GM18519 (cell line): ENCODE results near the gene FCN2.

Source experiments
- ATAC-seq: cut with Tn5 transposase; IDR thresholded peaks from one replicate; pipeline ENCODE4 v1.9.1; 2021; ENCODE audit warnings: mild to moderate bottlenecking, moderate library complexity; ENCODE audit not compliant: unreplicated experiment, low FRiP score

Gene FCN2

GRCh38 chr9:134880484-134881312, at the start of gene FCN2:
Gene FCN2 (plus strand): TSS chr9:134880810. CDS start chr9:134880822, 12 bp downstream.
- ATAC-seq: no peak

GRCh38 chr9:134830926-134831720, 49.5 kb upstream of the FCN2 start:
- no peak for ATAC-seq

DNA sequence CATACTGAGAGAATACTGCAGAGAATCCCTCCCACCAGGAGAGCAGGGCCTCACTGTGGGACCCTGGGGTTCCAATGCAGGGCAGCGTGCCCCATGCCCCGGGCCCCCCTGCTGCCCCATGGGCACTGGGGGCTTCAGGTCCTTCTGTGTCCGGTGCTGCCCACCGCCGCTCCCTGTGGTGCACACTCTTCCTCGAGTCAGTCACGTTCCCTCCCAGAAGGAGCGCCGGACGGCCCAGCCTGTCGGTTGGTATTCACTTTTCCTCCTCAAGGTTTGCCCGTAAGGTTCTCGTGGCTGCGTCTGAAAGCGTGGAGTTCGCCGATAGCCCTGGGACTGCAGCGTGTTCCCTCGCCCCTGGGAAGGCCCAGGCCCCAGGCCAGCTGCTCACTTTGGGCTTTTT, 48.1 kb upstream of the FCN2 start:
- no peak for ATAC-seq

GRCh38 chr9:134833294-134833880, 47.2 kb upstream of the FCN2 start:
- no peak for ATAC-seq

DNA sequence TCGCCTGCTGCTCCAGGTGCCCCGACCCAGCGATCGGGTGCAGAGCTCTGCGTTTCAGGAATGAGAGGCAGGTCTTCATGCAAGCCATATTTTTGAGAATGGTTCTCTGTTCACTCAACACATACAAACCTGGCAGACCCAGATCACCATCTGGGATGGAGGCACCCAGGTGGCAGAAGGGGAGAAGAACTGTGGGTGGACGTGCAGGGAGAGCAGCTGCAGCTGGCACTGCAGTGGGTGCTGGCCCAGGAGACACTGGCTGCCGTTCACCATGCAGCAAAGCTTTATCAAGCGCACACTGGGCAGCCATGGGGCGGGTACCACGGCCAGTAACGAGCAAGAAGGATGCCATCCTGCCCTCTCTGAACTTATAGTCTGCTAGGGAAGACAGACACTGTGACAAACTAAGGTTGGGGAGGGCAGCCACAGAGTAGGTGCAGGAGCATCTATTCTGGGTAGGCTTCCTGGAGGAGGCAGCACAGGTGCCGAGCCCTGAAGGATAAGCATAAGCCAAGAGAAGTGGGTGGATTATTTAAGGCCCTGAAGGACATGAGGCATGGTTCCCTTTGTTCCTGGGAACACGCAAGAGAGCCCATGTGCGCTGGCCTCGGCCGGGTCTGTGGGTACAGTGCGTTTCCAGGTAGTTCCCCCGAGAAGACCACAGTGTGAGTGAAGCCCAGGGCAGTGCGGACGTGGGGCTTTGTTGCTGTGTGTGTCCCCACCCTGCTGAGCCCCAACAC, 46.2 kb upstream of the FCN2 start:
- ATAC-seq: no peak

GRCh38 chr9:134834957-134835419, 45.6 kb upstream of the FCN2 start:
- no peak for ATAC-seq

GRCh38 chr9:134835448-134835847, 45.2 kb upstream of the FCN2 start:
- no peak for ATAC-seq

DNA sequence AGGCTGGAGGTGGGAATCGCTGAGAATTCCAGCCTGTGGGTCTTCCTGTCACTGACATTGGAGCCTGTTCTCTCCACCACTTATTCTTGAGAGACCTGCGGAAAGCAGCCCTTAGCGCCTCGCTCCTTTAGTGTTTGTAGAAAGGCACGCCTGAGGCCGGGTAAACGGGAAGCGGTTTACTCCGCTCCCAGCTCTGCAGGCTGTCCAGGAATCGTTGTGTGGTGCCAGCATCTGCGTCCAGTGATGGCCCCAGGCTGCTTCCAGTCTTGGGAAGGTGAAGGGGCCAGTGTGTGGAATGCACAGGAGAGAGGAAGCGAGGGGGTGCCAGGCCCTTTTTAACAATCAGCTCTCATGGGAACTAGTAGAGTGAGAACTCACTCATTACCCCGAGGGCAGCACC, 44.6 kb upstream of the FCN2 start:
- no peak for ATAC-seq

DNA sequence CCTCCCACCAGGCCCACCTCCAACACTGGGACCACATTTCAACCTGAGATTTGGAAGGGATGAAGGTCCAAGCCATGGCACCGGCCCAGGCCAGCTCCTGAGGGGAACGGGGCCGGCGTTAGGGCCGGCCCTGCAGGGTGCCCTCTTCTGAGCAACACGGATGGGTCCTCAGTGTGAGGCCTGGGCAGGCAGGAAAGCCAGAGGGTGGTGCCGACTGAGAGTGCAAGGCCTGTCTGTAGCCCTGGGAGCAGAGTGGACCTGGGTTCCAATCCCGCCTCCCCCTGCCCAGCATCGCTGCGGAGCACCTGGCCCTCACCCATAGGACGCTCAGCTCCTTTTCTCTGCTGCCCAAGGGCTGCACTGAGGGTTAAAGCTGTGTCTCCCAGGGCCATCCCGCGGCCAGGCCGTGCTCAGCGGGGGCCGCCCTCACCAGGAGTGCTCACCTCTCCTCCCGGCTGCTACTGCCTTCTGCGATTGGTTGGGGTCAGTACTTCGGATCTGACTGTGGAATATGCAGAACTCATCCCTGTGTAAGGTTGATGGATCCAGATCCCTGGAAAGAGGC, 44.1 kb upstream of the FCN2 start:
- ATAC-seq: no peak

GRCh38 chr9:134837529-134837928, 43.1 kb upstream of the FCN2 start:
- no peak for ATAC-seq

- no peak for ATAC-seq
These were observed 41.8 kb upstream of the FCN2 start for GRCh38 chr9:134838651-134839454.

GRCh38 chr9:134839455-134840125, 41.0 kb upstream of the FCN2 start:
- ATAC-seq: no peak

DNA sequence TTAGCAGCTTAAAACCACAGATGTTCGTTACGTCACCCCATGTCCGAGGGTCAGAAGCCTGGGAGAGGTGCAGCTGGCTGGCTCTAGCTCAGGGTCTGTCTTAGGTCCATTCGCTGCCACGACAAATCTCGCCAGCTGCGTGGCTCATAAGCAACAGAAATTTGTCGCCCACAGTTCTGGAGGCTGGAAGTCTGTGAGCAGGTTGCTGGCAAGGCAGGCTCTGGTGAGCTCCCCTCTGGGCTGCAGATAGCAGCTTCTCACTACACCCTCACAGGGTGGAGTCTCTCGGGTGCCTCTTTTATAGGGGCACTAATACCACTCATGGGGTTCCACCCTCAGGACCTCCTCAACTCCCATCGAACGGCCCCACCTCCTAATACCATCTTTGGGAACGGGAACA, 40.1 kb upstream of the FCN2 start:
- no peak for ATAC-seq

- no peak for ATAC-seq
These were observed 39.3 kb upstream of the FCN2 start for GRCh38 chr9:134841180-134841904.

DNA sequence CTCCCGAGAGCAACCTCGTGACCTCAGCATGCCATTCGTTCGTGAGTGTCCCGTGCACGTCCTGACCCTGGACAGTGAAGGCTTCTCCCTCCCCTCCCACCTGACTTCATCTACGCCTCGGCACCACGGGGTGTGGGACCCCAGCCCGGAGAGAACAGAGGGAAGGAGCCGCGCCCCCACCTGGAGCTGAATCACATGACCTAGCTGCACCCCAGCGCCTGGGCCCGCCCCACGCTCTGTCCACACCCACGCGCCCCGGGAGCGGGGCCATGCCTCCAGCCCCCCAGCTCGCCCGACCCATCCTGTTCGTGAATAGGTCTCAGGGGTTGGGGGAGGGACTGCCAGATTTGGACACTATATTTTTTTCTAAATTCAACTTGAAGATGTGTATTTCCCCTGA, 38.3 kb upstream of the FCN2 start:
- no peak for ATAC-seq

DNA sequence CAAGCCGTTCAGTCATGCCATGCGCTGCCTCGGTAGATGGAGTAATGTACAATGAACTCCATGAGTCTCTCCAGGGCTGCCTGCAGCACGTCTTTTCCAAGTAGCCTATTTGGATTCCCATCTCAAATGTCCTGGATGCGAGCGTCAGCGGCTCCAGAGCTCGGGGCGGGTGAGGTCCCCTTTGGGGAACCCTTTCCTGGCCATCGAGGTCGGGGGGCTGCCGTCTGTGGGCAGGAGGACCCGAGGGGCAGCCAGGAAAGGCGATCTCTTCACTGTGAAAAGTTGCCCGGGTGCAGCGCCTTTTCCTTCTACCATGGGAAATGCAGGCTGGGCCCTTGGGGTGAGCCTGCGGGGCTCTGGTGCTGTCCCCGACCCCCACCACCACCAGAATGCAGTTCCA, 36.9 kb upstream of the FCN2 start:
- no peak for ATAC-seq

DNA sequence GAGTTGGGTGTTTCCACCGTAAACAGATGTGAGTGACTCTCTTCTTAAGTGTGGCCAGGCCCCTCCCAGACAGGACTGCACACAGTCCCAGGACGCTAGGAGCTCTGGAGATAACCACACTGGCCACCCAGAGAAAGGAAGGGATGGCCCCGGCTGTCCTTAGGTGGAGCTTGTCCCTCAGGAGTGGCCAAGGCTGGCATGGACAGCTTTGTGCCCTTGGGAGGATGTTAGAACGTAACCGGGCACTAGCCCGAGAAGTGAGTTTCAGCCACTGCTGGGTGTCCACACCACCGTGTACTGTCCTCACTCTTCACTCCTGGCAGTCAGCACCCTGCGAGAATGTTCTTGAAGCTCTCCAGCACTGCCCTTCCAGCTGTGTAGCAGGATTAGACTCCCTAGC, 35.8 kb upstream of the FCN2 start:
- no peak for ATAC-seq

DNA sequence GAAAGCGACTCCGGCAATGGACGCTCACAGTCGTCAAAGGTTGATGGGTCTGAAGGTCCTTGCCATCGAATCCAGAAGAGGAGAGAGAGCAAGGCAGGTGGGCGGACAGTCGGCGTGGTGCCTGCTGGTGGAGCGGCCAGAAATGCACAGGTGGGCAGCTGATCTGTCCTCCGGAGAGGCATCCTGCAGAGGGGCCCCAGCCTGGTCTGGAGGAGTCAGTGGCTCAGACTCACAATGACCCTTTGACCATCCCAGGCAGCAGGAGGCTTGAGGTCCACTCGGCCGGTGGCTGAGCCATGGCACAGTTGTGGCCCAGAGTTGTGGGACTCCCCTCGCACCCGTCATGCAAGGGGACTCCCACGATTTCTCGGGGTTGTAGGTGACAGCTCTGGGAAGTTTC, 34.4 kb upstream of the FCN2 start:
- ATAC-seq: no peak
